ENCODE measurements around the gene ENKD1.

ENKD1 gene

DNA sequence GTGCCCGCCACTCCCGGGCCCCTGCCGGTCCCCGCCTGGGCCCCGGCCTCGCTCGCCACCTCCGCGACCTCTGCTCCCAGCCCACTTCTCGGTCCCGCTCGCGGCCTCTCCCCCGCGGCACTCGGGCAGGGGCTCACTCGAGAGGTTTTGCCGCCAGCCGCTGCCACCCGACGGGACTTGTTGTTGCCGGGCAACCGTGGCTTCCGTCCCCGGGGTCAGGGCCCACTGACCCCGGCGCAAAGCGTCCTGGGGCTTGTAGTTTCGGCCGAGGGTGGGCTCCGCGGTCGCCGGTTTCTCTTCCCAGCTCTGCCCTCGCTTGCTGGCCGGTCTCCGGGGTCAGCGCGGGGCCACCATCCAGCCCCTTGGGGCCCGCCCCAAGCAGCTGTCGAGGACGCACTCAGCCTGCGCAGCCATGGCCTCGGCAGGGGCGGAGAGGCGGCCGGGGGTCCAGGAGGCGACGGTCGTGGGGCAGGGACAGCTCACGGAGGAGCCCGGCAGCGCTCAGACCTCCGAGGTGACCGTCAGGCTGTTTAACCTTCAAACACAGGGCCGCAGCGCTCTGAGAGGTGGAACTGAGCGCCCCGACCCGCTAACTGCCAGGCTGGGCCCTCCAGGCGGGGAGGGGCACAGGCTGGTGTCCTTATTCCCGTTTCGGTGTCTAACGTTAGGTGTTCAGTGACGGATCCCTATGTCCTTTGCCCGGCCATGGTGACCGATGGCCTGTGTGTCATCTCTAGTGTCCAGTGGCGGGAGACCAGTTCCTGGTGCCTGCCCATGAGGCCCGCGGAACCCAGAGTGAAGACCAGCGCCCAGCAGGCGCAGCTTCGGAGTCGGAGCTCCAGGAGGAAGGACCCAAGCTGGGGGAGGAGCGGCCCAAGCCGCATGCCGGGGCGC lies at the start of gene ENKD1, which contains the start of gene C16orf86:
ENKD1 (minus strand) TSS at position 192 of the 894 bp plus-strand sequence. CDS start 308 bp downstream, outside the sequence.
C16orf86 (plus strand) TSS at position 256 of the 894 bp plus-strand sequence; CDS start at position 413, 157 bp downstream.
- peak; percentile 73 for ATAC-seq
- 0 out of 2 replicates have a peak, but pooled peaks have one; percentile 24 for TF ChIP-seq TSHZ2 (CRISPR knock-in tag; IDR thresholded peaks at IDR 0.05)
- TF ChIP-seq, protein P1, sequence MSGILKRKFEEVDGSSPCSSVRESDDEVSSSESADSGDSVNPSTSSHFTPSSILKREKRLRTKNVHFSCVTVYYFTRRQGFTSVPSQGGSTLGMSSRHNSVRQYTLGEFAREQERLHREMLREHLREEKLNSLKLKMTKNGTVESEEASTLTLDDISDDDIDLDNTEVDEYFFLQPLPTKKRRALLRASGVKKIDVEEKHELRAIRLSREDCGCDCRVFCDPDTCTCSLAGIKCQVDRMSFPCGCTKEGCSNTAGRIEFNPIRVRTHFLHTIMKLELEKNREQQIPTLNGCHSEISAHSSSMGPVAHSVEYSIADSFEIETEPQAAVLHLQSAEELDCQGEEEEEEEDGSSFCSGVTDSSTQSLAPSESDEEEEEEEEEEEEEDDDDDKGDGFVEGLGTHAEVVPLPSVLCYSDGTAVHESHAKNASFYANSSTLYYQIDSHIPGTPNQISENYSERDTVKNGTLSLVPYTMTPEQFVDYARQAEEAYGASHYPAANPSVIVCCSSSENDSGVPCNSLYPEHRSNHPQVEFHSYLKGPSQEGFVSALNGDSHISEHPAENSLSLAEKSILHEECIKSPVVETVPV (CRISPR knock-in tag; IDR thresholded peaks at IDR 0.05) = no peak

GRCh38 chr16:67716097-67716496 lies 49.5 kb upstream of the ENKD1 start:
- ATAC-seq = no peak
- TF ChIP-seq ZC3H10 (CRISPR knock-in tag; IDR thresholded peaks at IDR 0.05) (no peak), CSDC2 (CRISPR knock-in tag; IDR thresholded peaks at IDR 0.05) (no peak), PPARA (CRISPR knock-in tag; IDR thresholded peaks at IDR 0.05; ENCODE audit: borderline replicate concordance) (no peak), TCF4 (CRISPR knock-in tag; IDR thresholded peaks at IDR 0.05; ENCODE audit: borderline replicate concordance) (no peak), TSHZ2 (CRISPR knock-in tag; IDR thresholded peaks at IDR 0.05) (no peak), CREB5 (CRISPR knock-in tag; IDR thresholded peaks at IDR 0.05; ENCODE audit: low read depth) (no peak), OSR1 (CRISPR knock-in tag; IDR thresholded peaks at IDR 0.05) (no peak), ZNF565 (CRISPR knock-in tag; conservative IDR thresholded peaks at IDR 0.05; ENCODE audit: low read depth) (no peak), TOX (CRISPR knock-in tag; IDR thresholded peaks at IDR 0.05; ENCODE audit: borderline replicate concordance) (no peak), ZFP3 (CRISPR knock-in tag; IDR thresholded peaks at IDR 0.05) (no peak), ZNF8 (CRISPR knock-in tag; IDR thresholded peaks at IDR 0.05) (no peak), PATZ1 (CRISPR knock-in tag; IDR thresholded peaks at IDR 0.05; ENCODE audit: borderline replicate concordance) (no peak)
- TF ChIP-seq, protein P1 (CRISPR knock-in tag; IDR thresholded peaks at IDR 0.05) = no peak

DNA sequence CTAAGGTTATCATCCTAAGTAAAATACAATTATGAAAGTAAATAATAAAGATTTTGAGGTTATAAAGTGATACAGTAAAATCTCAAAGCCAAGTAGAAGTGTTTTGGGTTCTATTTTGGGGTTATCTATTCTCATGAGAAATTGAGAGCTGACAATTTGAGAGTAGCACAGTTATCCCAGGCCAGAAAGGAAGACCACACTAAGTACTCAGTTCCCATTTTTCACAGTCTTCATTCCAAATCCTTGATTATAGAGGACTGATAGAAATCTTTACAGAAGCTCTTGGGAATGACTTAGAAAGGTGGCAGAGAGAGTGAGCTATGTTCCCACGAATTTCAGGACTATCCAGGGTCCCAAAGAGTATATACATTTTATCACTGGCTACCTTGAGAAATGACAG lies 48.0 kb upstream of the ENKD1 start:
- TF ChIP-seq ZNF8 (CRISPR knock-in tag; IDR thresholded peaks at IDR 0.05) = no peak
- TF ChIP-seq ZFP3 (CRISPR knock-in tag; IDR thresholded peaks at IDR 0.05) = no peak
- TF ChIP-seq BACH2 (CRISPR knock-in tag; IDR thresholded peaks at IDR 0.05; ENCODE audit: borderline replicate concordance) = no peak
- no peak for TF ChIP-seq ZFP30 (CRISPR knock-in tag; IDR thresholded peaks at IDR 0.05)
- no peak for TF ChIP-seq ZNF565 (CRISPR knock-in tag; conservative IDR thresholded peaks at IDR 0.05; ENCODE audit: low read depth)
- no peak for TF ChIP-seq ZNF70 (CRISPR knock-in tag; IDR thresholded peaks at IDR 0.05)
- TF ChIP-seq PATZ1 (CRISPR knock-in tag; IDR thresholded peaks at IDR 0.05; ENCODE audit: borderline replicate concordance) = no peak
- TF ChIP-seq, protein P1 (CRISPR knock-in tag; IDR thresholded peaks at IDR 0.05) = no peak
- no peak for TF ChIP-seq OSR1 (CRISPR knock-in tag; IDR thresholded peaks at IDR 0.05)
- no peak for TF ChIP-seq ZC3H10 (CRISPR knock-in tag; IDR thresholded peaks at IDR 0.05)
- no peak for TF ChIP-seq RARB (CRISPR knock-in tag; IDR thresholded peaks at IDR 0.05)
- no peak for TF ChIP-seq GLIS3 (CRISPR knock-in tag; IDR thresholded peaks at IDR 0.05)
- ATAC-seq = no peak

Measured in SK-N-SH treated with all-trans-retinoic acid at 6 μM for 48 hours (cell line).